GM23338 (cell line): ENCODE measurements around the gene PROX1. TPM values are rescaled to one million over a fixed set of nuclear protein-coding genes. Genes with fewer than 3 reads are reported as not detected.

Source experiments
- ATAC-seq: fragments of 200-7000 bp; cut with Tn5 transposase; 3 replicates; pipeline ENCODE4 v1.9.1; 2020
- DNase-seq: peaks from one replicate; pipeline ENCODE4 v3.0.0-alpha.2; 2015; ENCODE audit warnings: low spot score
- H2AFZ ChIP-seq: fragments of 200-600 bp; sonication (generic); 2 replicates; pipeline ENCODE4 v1.8.0; 2016; ENCODE audit warnings: antibody characterized with exemption, mild to moderate bottlenecking, moderate library complexity
- H3F3A ChIP-seq: fragments of 200-600 bp; sonication (generic); replicated peaks from 2 replicates; pipeline ENCODE4 v1.8.0; 2017; ENCODE audit warnings: antibody characterized with exemption, mixed run types, low read depth
- H3K27ac ChIP-seq: fragments of 200-600 bp; sonication (generic); 2 replicates; pipeline ENCODE4 v1.6.1; 2016; ENCODE audit warnings: low read depth
- H3K27me3 ChIP-seq: fragments of 200-600 bp; sonication (generic); 2 replicates; pipeline ENCODE4 v1.8.0; 2016; ENCODE audit warnings: mild to moderate bottlenecking, mixed run types, moderate library complexity; ENCODE audit not compliant: insufficient read depth
- H3K36me3 ChIP-seq: fragments of 200-600 bp; sonication (generic); 2 replicates; pipeline ENCODE4 v1.8.0; 2016; ENCODE audit warnings: mild to moderate bottlenecking; ENCODE audit not compliant: insufficient read depth
- H3K4me1 ChIP-seq: fragments of 200-600 bp; sonication (generic); 2 replicates; pipeline ENCODE4 v1.8.0; 2016; ENCODE audit warnings: mild to moderate bottlenecking, moderate library complexity; ENCODE audit not compliant: insufficient read depth
- H3K4me2 ChIP-seq: fragments of 200-600 bp; sonication (generic); 2 replicates; pipeline ENCODE4 v1.7.1; 2017; ENCODE audit warnings: mixed run types
- H3K4me3 ChIP-seq: fragments of 200-600 bp; sonication (generic); 2 replicates; pipeline ENCODE4 v1.6.1; 2016; ENCODE audit warnings: mixed run types
- H3K79me2 ChIP-seq: fragments of 200-600 bp; sonication (generic); replicated peaks from 2 replicates; pipeline ENCODE4 v1.8.0; 2017; ENCODE audit warnings: mild to moderate bottlenecking; ENCODE audit not compliant: insufficient read depth
- H3K9me2 ChIP-seq: fragments of 200-600 bp; sonication (generic); 2 replicates; pipeline ENCODE4 v1.8.0; 2017; ENCODE audit not compliant: insufficient read depth
- H4K20me1 ChIP-seq: fragments of 200-600 bp; sonication (generic); replicated peaks from 2 replicates; pipeline ENCODE4 v1.8.0; 2017; ENCODE audit warnings: mild to moderate bottlenecking; ENCODE audit not compliant: insufficient read depth
- H3K27ac Mint-ChIP-seq: 2 replicates; pipeline ENCODE4 v1.8.0; 2020; ENCODE audit warnings: inconsistent platforms, mild to moderate bottlenecking, moderate library complexity, mixed read lengths
- H3K27me3 Mint-ChIP-seq: 3 replicates; pipeline ENCODE4 v1.8.0; 2022; ENCODE audit warnings: low read depth, mild to moderate bottlenecking, moderate library complexity, mixed read lengths, inconsistent platforms; ENCODE audit not compliant: insufficient read depth, poor library complexity
- H3K36me3 Mint-ChIP-seq: 3 replicates; pipeline ENCODE4 v1.8.0; 2021; ENCODE audit warnings: low read depth, mild to moderate bottlenecking, inconsistent platforms, moderate library complexity, mixed read lengths
- H3K4me1 Mint-ChIP-seq: 3 replicates; pipeline ENCODE4 v1.8.0; 2020; ENCODE audit warnings: mild to moderate bottlenecking, inconsistent platforms, mixed read lengths
- H3K4me3 Mint-ChIP-seq: 3 replicates; pipeline ENCODE4 v1.8.0; 2021; ENCODE audit warnings: moderate library complexity, mild to moderate bottlenecking, inconsistent platforms, mixed read lengths
- H3K9me3 Mint-ChIP-seq: 3 replicates; pipeline ENCODE4 v1.8.0; 2020; ENCODE audit warnings: moderate library complexity, mild to moderate bottlenecking, inconsistent platforms, mixed read lengths
- CREB1 ChIP-seq: fragments of 250-450 bp; sonication (Bioruptor Pico); IDR thresholded peaks from 2 replicates; pipeline ENCODE4 v1.5.0; 2020; ENCODE audit warnings: low read depth, mild to moderate bottlenecking, moderate library complexity
- STAT1 ChIP-seq: IDR thresholded peaks from one replicate; pipeline ENCODE4 v1.6.1; 2016; ENCODE audit warnings: antibody characterized with exemption; ENCODE audit not compliant: unreplicated experiment
- ZNF114 ChIP-seq: fragments of 250-450 bp; sonication (Bioruptor Pico); IDR thresholded peaks from 2 replicates; pipeline ENCODE4 v1.5.0; 2020; ENCODE audit warnings: mild to moderate bottlenecking, moderate library complexity
- ZNF331 ChIP-seq: fragments of 250-450 bp; sonication (Bioruptor Pico); IDR thresholded peaks from 2 replicates; pipeline ENCODE4 v1.5.0; 2020; ENCODE audit warnings: low read depth, mild to moderate bottlenecking, moderate library complexity
- polyA plus RNA-seq: library from polyadenylated mRNA; unstranded; fragments of >200 nt; fragmentation: Nextera tagmentation; extraction: Ambion mirVana; gene quantifications from 2 replicates; pipeline ENCODE4 v1.2.1, GENCODE V29; 2016
- total RNA-seq: library from RNA; depleted of rRNA; stranded (reverse); fragments of >200 nt; shearing (Covaris generic); gene quantifications from 2 replicates; pipeline ENCODE4 v1.2.3, GENCODE V29; 2014
- TF ChIP-seq, protein P1 (sequence below): fragments of 250-450 bp; sonication (Bioruptor Pico); IDR thresholded peaks from 2 replicates; pipeline ENCODE4 v1.5.0; 2020; ENCODE audit warnings: mild to moderate bottlenecking, moderate library complexity
- TF ChIP-seq, protein P2 (sequence below): IDR thresholded peaks from one replicate; pipeline ENCODE4 v1.6.1; 2018; ENCODE audit warnings: antibody characterized with exemption; ENCODE audit not compliant: unreplicated experiment
- TF ChIP-seq, protein P3 (sequence below), 2 experiments: fragments of 200-600 bp in 1 of 2; sonication (generic) in 1 of 2; conservative IDR thresholded peaks; 2 replicates each; pipeline versions ENCODE4 v1.5.1 to v1.6.1; 2016 to 2017; ENCODE audit warnings: antibody characterized with exemption in 2 of 2, low read depth in 2 of 2, mild to moderate bottlenecking in 2 of 2, moderate library complexity in 1 of 2

Gene PROX1
- total and polyA plus RNA-seq, 2 experiments from 2014 or later: 0.49 to 0.66 TPM

DNA sequence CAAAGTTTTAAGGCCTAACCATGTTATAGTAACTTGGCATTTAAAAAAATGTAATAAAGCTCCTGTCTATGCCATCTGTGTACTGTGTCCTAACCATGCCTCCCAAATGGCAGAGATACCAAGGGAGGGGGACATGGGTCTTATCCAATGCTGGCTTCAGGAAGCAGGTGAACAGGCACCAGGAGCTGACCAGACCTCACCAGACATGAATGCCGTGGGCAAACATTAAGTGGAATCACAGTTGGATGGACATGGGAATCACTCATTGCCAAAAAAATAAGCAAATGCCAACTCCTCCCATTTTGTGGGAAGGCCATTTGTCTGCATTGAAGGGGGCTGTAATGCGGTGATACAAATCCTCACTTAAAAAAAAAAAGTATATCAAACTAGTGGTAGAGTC lies 22.9 kb downstream of the PROX1 start:
- H3K36me3 ChIP-seq: no peaks in the 10 kb centered on the region
- TF ChIP-seq CREB1 (CRISPR knock-in tag) (no peak), ZNF331 (CRISPR knock-in tag) (no peak), STAT1 (no peak), ZNF114 (CRISPR knock-in tag) (no peak)
- TF ChIP-seq, protein P1, sequence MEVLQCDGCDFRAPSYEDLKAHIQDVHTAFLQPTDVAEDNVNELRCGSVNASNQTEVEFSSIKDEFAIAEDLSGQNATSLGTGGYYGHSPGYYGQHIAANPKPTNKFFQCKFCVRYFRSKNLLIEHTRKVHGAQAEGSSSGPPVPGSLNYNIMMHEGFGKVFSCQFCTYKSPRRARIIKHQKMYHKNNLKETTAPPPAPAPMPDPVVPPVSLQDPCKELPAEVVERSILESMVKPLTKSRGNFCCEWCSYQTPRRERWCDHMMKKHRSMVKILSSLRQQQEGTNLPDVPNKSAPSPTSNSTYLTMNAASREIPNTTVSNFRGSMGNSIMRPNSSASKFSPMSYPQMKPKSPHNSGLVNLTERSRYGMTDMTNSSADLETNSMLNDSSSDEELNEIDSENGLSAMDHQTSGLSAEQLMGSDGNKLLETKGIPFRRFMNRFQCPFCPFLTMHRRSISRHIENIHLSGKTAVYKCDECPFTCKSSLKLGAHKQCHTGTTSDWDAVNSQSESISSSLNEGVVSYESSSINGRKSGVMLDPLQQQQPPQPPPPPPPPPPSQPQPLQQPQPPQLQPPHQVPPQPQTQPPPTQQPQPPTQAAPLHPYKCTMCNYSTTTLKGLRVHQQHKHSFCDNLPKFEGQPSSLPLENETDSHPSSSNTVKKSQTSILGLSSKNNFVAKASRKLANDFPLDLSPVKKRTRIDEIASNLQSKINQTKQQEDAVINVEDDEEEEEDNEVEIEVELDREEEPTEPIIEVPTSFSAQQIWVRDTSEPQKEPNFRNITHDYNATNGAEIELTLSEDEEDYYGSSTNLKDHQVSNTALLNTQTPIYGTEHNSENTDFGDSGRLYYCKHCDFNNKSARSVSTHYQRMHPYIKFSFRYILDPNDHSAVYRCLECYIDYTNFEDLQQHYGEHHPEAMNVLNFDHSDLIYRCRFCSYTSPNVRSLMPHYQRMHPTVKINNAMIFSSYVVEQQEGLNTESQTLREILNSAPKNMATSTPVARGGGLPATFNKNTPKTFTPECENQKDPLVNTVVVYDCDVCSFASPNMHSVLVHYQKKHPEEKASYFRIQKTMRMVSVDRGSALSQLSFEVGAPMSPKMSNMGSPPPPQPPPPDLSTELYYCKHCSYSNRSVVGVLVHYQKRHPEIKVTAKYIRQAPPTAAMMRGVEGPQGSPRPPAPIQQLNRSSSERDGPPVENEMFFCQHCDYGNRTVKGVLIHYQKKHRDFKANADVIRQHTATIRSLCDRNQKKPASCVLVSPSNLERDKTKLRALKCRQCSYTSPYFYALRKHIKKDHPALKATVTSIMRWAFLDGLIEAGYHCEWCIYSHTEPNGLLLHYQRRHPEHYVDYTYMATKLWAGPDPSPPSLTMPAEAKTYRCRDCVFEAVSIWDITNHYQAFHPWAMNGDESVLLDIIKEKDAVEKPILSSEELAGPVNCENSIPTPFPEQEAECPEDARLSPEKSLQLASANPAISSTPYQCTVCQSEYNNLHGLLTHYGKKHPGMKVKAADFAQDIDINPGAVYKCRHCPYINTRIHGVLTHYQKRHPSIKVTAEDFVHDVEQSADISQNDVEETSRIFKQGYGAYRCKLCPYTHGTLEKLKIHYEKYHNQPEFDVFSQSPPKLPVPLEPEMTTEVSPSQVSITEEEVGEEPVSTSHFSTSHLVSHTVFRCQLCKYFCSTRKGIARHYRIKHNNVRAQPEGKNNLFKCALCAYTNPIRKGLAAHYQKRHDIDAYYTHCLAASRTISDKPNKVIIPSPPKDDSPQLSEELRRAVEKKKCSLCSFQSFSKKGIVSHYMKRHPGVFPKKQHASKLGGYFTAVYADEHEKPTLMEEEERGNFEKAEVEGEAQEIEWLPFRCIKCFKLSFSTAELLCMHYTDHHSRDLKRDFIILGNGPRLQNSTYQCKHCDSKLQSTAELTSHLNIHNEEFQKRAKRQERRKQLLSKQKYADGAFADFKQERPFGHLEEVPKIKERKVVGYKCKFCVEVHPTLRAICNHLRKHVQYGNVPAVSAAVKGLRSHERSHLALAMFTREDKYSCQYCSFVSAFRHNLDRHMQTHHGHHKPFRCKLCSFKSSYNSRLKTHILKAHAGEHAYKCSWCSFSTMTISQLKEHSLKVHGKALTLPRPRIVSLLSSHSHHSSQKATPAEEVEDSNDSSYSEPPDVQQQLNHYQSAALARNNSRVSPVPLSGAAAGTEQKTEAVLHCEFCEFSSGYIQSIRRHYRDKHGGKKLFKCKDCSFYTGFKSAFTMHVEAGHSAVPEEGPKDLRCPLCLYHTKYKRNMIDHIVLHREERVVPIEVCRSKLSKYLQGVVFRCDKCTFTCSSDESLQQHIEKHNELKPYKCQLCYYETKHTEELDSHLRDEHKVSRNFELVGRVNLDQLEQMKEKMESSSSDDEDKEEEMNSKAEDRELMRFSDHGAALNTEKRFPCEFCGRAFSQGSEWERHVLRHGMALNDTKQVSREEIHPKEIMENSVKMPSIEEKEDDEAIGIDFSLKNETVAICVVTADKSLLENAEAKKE: no peak
- TF ChIP-seq, protein P2, sequence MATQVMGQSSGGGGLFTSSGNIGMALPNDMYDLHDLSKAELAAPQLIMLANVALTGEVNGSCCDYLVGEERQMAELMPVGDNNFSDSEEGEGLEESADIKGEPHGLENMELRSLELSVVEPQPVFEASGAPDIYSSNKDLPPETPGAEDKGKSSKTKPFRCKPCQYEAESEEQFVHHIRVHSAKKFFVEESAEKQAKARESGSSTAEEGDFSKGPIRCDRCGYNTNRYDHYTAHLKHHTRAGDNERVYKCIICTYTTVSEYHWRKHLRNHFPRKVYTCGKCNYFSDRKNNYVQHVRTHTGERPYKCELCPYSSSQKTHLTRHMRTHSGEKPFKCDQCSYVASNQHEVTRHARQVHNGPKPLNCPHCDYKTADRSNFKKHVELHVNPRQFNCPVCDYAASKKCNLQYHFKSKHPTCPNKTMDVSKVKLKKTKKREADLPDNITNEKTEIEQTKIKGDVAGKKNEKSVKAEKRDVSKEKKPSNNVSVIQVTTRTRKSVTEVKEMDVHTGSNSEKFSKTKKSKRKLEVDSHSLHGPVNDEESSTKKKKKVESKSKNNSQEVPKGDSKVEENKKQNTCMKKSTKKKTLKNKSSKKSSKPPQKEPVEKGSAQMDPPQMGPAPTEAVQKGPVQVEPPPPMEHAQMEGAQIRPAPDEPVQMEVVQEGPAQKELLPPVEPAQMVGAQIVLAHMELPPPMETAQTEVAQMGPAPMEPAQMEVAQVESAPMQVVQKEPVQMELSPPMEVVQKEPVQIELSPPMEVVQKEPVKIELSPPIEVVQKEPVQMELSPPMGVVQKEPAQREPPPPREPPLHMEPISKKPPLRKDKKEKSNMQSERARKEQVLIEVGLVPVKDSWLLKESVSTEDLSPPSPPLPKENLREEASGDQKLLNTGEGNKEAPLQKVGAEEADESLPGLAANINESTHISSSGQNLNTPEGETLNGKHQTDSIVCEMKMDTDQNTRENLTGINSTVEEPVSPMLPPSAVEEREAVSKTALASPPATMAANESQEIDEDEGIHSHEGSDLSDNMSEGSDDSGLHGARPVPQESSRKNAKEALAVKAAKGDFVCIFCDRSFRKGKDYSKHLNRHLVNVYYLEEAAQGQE: no peak
- TF ChIP-seq, protein P3, sequence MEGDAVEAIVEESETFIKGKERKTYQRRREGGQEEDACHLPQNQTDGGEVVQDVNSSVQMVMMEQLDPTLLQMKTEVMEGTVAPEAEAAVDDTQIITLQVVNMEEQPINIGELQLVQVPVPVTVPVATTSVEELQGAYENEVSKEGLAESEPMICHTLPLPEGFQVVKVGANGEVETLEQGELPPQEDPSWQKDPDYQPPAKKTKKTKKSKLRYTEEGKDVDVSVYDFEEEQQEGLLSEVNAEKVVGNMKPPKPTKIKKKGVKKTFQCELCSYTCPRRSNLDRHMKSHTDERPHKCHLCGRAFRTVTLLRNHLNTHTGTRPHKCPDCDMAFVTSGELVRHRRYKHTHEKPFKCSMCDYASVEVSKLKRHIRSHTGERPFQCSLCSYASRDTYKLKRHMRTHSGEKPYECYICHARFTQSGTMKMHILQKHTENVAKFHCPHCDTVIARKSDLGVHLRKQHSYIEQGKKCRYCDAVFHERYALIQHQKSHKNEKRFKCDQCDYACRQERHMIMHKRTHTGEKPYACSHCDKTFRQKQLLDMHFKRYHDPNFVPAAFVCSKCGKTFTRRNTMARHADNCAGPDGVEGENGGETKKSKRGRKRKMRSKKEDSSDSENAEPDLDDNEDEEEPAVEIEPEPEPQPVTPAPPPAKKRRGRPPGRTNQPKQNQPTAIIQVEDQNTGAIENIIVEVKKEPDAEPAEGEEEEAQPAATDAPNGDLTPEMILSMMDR (conservative IDR thresholded peaks at IDR 0.05; ENCODE audit: low read depth in 2 of 2): no peak
- H3K79me2 ChIP-seq: no peaks in the 10 kb centered on the region
- H3K4me2 ChIP-seq: no peak overlapping the region
- H3F3A ChIP-seq: no peaks in the 10 kb centered on the region
- DNase-seq (no peak), ATAC-seq (no peak)
- 0 out of 2 replicates have a peak, but pooled peaks cover 11% of the 10 kb centered on the region for H3K9me2 ChIP-seq
- no peak overlapping the region for H3K27ac ChIP-seq
- H3K4me1 ChIP-seq: 0 out of 2 replicates have a peak, but pooled peaks cover 4% of the 10 kb centered on the region
- no peaks in the 10 kb centered on the region for H3K36me3 Mint-ChIP-seq
- no peaks in the 10 kb centered on the region for H4K20me1 ChIP-seq
- no peak overlapping the region for H3K4me3 ChIP-seq
- no peak overlapping the region for H3K27ac Mint-ChIP-seq
- H3K4me1 Mint-ChIP-seq: peaks cover 14% of the 10 kb centered on the region
- H3K4me3 Mint-ChIP-seq: no peak overlapping the region
- H3K27me3 ChIP-seq: no peaks in the 10 kb centered on the region
- H3K9me3 Mint-ChIP-seq: no peaks in the 10 kb centered on the region
- H2AFZ ChIP-seq: no peak overlapping the region
- no peaks in the 10 kb centered on the region for H3K27me3 Mint-ChIP-seq
